Activated CD4-positive, alpha-beta T cell treated with anti-CD3 and anti-CD28 coated beads for 1 hour (primary cell): ENCODE measurements around the gene CCDC88C.

ENCODE experiments used
- DNase-seq: peaks from one replicate; pipeline ENCODE4 v3.0.0-alpha.2; 2020

The CCDC88C gene

DNA sequence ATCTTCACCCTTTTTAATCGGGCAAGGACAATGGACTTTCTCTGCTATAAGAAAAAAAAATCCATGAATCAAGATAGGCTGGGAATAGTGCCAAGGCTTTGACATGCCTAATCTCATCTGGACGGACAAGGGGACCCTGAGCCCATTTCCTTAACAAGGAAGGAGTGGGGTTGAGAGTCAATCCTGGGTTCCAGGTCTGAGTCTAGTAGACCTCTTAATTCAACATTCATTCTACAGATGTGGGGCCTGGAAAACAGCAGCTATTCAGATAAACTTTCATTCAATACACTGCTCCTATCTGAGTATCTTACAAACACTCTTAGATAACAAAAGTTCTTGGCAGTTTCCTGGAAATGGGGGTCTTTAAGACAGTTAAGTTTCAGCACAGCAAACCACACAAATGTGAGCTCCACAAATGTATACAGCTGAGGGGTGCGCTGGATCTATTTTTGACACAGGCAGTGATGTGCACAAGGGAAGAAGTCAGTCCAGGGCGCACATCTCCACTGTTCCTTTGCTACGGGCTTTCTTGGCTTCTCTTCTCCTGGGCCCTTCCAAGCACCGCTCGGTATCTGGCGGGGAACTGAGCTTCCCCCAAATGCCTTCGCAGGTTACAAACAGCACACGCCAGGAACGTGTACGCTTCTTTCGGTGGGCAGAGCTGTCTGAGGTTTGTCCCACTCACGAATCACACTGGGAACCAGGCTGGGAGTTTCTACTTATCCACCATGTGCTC is 90.9 kb downstream of the CCDC88C start:
- no peak for DNase-seq

GRCh38 chr14:91324606-91325575 is 92.7 kb downstream of the CCDC88C start:
- no peak for DNase-seq

GRCh38 chr14:91323671-91324605 is 93.7 kb downstream of the CCDC88C start:
- peak; percentile 88 for DNase-seq

DNA sequence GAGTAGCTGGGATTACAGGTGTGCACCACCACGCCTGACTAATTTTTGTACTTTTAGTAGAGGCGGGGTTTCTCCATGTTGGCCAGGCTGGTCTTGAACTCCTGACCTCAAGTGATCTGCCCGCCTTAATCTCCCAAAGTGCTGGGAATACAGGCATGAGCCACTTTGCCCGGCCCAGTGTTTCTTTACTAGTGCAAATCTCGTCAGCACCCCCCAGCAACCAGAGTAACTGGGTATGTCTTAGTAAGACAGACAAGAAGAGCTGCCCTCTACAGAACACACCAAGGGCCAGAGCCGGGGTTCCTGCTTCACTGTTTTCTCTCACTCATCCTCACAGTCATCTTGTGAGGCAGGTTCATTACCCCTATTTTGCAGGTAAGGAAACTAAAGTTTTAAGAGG is 94.6 kb downstream of the CCDC88C start:
- DNase-seq, result no peak

- DNase-seq, result no peak
These were observed 95.0 kb downstream of the CCDC88C start for GRCh38 chr14:91322623-91323022.

- no peak for DNase-seq
These were observed 96.5 kb downstream of the CCDC88C start for GRCh38 chr14:91321131-91321530.

- no peak for DNase-seq
These were observed 97.4 kb downstream of the CCDC88C start for GRCh38 chr14:91320266-91320665.

GRCh38 chr14:91318911-91319310 is 98.7 kb downstream of the CCDC88C start:
- DNase-seq, result no peak

- peak; percentile 61 for DNase-seq
These were observed 100.0 kb downstream of the CCDC88C start for GRCh38 chr14:91317381-91318308.

DNA sequence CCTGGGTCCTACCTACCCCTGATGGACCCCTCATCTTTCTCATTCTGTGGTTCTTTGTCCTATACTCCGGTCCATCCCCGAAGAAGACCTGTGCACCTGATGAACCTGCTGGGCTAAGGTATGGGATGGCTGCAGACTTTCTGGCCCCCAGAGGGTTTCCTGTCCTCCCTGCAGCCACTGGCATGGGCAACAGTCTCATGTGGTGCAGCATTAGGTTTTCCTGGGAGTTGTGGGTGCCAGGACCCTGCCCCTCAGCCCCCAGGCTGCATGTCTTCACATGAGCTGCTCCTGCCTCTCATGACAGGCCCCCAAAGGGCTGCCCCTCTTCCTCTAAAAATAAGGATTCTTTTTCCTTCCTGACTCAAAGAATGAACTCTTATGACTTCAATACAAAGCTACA is 100.9 kb downstream of the CCDC88C start:
- no peak for DNase-seq

- DNase-seq, result peak; percentile 63
These were observed 101.8 kb downstream of the CCDC88C start for GRCh38 chr14:91315844-91316267.

GRCh38 chr14:91313852-91314251 is 103.8 kb downstream of the CCDC88C start:
- DNase-seq, result no peak

DNA sequence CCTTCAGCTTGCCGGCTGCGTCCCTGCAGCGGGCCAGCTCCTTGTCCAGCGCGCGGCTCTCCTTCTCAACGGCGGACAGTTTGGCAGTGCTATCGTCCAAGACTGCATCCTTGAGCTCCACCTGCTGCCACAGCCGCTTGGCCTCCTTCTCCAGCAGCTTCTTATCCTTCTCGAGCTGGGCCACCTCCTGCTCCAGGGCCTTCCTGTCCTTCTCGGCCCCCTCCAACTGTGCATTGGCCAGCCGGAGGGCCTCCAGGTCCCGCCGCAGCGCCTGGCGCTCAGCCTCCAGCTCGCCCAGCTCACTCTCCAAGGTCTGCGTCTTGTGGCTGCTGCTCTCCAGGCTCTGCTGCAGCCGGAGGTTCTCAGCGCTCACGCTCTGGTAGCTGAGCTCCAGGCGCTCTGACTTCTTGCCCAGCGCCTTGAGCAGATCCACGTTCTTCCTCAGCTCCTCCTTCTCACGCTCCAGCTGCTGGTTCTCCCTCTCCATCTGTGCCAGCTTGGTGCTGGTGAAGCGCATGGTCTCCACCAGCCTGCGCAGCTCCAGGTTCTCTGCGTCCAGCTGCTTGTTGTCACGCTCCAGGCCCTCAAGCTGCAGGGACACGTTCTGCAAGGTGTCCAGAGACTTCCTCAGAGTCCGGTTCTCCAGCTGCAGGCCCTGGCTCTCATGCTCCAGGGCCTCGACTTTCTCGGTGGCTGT is 104.3 kb downstream of the CCDC88C start:
- no peak for DNase-seq

DNA sequence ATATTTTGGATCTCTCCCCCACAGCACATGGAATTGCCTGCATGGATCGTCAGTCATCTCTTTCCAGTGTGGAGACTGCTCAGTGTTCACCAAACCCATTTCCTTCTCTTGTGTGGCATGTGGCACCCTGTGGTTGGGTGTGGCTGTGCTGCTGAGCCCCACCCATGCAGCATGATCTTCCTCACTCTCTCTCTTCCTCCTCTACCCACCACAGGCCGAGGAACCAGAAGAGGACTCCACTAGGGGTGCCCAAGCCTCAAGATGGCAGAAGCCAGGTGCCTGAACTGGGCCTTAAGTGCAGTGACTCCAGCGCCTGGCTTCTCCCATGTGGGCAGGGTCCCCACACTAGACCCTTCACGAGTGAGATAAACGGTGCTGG is 106.3 kb downstream of the CCDC88C start:
- peak; percentile 23 for DNase-seq

- no peak for DNase-seq
These were observed 106.9 kb downstream of the CCDC88C start for GRCh38 chr14:91310606-91311283.

GRCh38 chr14:91309756-91310280 is 107.8 kb downstream of the CCDC88C start:
- DNase-seq, result no peak

DNA sequence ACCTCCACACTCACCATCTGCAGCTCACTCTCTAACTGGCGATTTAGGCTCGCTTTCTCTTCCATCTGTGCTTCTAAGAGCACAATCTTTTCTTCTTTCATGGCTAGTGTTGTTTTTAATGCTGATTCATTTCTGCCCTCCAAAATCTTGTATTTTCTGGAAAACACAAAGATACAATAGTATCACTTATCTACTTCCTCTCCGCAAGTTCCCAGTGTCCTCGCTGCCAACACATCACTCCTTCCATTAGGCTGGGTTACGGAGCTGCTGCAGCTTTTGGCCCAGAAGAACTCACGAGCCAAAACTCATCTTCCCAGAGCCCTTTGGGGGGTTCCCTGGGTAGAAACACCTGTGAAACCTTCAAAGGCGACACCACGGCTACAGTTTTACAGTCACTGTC is 109.3 kb downstream of the CCDC88C start:
- DNase-seq, result no peak

DNA sequence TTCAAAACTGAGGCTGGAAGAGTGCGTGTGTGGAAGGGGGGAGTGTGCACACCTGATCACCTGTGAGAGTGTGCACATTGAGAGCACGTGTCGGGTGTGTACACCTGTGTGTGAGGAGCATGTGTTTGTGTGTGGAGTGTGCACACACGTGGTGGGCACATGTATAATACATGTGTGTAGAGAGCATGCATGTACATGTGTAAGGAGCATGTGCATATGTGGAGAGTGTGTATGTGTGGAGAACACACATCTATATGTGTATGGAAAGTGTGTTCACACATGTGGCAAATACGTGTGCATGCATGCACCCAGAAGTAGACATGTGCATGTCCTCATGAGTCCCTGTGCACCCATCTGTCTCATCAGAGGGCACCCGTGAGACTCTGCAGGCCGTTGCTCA is 110.0 kb downstream of the CCDC88C start:
- DNase-seq, result no peak

DNA sequence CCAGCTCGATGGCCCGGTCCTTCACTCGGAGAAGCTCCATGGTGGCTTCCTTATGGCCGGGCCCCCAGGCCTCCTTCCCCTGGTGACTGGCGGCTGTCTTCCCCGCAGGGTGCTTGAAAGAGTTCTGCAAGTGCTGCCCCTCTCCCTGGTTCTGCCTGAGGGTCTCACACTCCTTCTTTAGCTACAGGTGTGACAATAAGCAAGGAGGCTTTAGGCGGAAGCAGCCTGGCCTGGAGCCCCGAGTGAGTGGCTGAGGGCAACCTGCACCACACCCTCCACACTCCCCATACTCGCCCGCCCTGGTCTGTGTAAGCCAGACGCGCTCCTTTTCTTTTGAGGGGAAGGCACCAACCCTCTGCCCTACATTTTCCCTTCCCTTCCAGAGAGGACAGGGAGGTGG is 110.6 kb downstream of the CCDC88C start:
- no peak for DNase-seq

- no peak for DNase-seq
These were observed 111.1 kb downstream of the CCDC88C start for GRCh38 chr14:91306547-91306946.
